Daoy (cell line): ENCODE measurements around the gene IGSF9. TPM values are rescaled to one million over a fixed set of nuclear protein-coding genes. Genes with fewer than 3 reads are reported as not detected.
"Not testable (repeated sequence)": the region's sequence is repeated elsewhere in the genome, so short reads cannot be mapped to it uniquely, and the experiment has no call there.

Experiments used
- DNase-seq: peaks from one replicate; pipeline ENCODE4 v3.0.0-alpha.2; 2015; ENCODE audit warnings: low read depth
- total RNA-seq: library from RNA; depleted of rRNA; stranded (reverse); fragments of >200 nt; shearing (Covaris generic); gene quantifications from 2 replicates; pipeline ENCODE4 v1.2.3, GENCODE V29; 2014

The IGSF9 gene
- total RNA-seq, 1 experiment from 2014 or later: 1.7 TPM

GRCh38 chr1:159899634-159900033 is 45.8 kb downstream of the IGSF9 start:
- DNase-seq: not testable (repeated sequence)

DNA sequence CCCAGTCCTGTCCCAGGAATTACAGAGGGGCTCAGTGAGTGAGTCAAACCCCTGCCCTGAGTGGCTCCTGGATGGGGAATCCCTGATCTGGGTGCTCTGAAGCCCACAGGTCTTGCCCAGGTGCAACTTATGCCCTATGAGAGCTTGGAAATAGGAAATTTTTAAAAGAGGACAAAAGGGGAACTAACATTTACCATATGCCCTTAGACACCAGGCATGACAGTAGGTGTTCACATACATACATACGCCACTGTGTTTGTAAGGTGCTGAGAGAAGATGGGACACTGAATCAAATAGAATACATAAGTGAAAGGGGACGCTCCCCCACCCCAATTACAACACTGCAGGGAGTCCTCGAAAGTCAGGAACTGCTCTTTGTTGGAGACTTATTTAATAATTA is 46.9 kb downstream of the IGSF9 start:
- DNase-seq: no peak

- no peak for DNase-seq
Measured at GRCh38 chr1:159897962-159898361, 47.5 kb downstream of the IGSF9 start.

DNA sequence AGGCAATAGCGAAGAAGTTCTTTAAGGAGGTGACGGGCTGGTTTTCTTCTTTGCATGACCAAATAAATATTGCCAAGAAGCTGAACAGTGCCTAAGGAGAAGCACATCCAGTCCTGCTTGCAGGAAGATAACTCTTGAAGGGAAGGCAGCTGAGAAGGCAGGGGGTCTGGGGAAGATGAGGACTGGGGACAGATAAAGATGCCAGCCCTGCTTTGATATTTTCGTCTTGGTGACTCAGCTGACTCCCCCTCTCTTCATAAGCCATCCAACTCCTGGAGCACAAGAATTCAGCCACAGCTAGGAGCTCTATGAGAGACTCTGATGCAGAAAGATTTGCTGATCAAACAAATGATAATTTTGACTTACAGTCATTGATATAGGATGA is 48.9 kb downstream of the IGSF9 start:
- DNase-seq: no peak

DNA sequence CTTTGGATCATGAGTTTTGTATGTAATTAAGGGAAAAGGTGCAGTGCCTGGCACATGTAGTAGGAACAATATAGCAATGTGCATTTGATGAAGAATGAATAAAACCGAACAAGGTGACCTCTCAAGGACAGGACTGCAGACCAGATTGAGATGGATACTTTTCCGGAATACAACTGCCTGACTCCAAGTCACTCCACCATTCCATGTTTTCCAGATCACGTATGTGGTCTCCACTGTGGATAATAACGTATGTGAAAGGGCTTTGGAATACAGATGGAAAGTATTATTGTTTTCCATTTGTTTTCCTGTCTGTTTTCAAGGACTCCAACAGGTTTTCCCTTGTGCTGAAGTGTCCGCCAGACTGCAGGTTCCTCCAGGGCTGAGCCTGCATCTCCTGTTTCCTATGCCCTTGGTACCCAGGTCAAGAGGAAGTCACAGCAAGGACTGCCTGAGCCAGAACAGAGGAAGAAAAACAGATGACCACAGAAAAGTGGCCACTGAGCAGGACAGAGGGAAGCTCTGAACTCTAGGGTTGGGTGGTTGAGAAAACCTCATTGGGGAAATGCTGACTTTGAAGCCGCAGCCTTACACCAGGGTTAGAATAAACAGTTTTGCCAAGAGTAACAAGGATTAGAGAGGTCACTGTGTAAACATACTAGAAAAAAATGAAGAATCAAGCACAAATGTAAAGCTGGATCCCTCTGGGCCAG is 49.4 kb downstream of the IGSF9 start:
- DNase-seq: no peak

DNA sequence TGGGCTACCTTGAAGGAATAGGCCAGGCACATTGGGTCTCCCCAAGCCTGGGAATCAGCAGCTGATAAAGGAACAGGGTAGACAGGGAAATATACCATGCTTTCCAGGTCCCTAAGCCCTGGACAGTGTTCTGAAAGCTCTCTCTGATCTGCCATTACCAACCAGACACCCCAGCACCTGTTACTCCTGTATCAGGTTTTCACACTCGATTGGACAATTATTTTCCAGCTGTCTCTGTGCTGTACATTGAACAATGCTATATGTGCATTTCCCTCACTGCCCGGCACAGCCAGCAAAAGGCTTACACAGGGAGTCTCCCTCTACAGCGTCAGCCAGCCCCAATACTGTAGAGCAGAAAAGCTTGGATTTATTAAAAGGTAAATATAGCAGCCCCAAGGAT is 50.1 kb downstream of the IGSF9 start:
- DNase-seq: no peak

DNA sequence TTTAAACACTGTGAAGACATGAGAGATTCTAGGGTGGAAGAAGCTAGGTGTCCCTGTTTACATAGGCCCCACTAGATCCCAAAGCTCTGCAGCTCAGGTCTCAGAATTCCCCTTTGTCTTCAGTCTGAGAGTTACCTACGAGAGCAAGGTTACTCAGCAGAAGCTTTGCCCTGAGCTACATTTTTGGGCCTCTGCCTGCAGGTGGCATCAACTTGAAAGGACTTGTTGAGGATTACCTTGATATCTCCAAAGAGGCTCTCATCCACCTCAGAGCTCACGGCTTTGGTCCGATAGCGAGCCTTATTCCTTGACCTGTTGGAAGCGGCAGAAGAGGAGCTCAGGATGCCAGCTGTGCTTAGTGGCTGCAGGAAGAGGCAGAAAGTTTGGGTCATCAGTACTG is 52.5 kb downstream of the IGSF9 start:
- no peak for DNase-seq

- peak; percentile 94 for DNase-seq
Measured at GRCh38 chr1:159891275-159892157, 53.9 kb downstream of the IGSF9 start.

DNA sequence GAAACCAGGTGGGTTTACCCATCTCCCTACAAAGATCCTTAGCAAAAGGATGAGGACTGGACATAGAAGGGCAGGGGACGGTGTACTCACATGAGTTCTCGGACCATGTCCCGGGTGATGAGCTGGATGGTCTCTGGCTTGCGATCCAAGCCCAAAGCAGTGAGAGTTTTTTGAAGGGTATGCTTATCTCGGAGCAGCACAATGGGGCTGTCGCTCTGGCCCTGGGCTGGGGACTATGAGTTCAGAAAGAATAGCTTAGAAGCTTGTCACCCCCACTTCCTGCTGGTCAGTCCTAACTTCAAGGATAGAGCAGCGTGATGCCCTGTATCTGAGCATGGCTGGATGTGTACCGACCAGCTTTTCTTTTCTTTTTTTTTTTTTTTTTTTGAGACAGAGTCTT is 55.0 kb downstream of the IGSF9 start:
- peak; percentile 27 for DNase-seq

GRCh38 chr1:159889821-159890252 is 55.6 kb downstream of the IGSF9 start:
- DNase-seq: peak; percentile 94

DNA sequence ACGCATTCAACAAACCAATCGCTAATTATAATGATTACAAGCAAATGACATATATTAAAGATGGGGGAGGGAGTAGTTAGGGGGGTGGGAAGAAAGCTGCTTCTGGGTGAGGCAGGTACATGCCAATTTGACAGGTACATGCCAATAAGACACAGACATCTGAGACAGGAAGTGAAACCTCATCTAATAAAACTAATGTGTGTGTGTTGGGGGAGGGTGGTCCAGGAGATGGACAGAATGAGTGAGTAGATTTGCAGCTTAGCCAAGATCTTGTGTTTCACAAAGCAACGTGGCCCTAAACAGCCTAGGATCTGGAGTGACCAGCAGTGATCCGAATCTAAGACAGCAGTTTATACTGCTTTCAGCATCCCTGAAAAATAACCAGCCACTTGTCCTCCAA is 56.2 kb downstream of the IGSF9 start:
- no peak for DNase-seq

GRCh38 chr1:159884296-159884695 is 61.1 kb downstream of the IGSF9 start:
- no peak for DNase-seq

DNA sequence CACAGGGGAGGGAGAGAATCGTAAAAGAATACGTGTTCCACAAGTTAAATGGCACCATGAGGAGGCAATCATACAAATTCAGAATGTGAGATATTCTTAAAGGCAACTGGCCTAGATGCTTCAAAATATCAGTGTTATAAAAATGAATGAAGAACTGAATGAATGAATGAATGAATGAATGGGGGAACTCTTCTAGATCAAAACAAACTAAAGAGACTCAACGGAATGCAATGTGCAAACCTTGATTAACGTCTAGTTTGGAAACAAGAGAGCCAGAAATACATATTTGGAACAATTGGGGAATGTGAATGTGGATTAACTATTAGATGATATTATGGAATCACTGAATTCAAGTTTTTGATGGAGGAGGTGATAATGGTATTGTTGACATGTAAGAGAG is 62.3 kb downstream of the IGSF9 start:
- DNase-seq: no peak

GRCh38 chr1:159882527-159882862 is 62.9 kb downstream of the IGSF9 start:
- peak; percentile 68 for DNase-seq

DNA sequence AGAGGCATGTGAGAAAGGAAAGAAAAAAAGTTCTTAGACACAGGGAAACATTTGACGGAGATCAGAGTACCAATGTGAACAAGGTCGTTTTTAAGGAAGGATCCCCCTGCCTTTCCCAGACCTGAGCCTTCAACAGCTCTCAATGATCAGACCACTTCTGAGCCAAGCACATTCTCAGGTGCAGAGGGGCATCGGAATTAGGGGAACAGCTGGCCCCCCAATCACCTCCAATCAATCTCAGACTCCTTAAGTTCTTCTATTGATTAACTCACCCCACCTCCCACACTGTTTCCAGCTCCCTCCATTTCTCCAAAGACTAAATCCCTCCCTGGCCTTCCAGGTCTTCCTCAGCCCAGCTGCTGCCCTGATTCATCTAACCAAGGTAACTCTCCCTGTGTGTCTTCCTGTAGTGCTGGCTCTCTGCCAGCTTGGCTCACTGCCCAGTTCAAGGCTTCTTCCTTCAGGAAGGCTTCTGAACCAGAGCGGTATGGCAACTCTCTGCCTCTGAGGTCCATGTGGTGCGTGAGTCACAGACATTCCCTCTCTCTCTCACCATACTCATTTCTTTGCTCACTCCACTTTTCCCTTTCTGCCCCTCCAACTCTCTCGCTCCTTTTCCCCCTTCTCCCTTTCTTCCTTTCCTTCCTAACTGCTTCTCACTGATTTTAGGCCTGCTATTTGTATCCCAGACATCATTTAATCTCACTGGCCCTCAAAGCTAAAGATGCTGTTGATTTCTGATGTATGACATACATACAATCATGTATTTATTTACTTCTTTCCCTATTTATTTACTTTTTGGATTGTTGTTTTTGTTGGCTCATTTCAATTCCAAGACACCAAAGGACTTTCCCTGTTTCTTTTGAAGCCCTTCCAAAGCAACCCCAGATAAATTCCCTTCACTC is 63.5 kb downstream of the IGSF9 start:
- peak; percentile 99 for DNase-seq

GRCh38 chr1:159880430-159880829 is 65.0 kb downstream of the IGSF9 start:
- no peak for DNase-seq

- peak; percentile 52 for DNase-seq
Measured at GRCh38 chr1:159879977-159880376, 65.4 kb downstream of the IGSF9 start.

- no peak for DNase-seq
Measured at GRCh38 chr1:159879136-159879535, 66.3 kb downstream of the IGSF9 start.

- peak; percentile 25 for DNase-seq
Measured at GRCh38 chr1:159877695-159878444, 67.5 kb downstream of the IGSF9 start.
